Activated CD8-positive, alpha-beta T cell treated with anti-CD3 and anti-CD28 coated beads, Interleukin-2, amount 10 ng/mL, durations not matched to agents 7 days and 5 days (primary cell): ENCODE measurements around the gene ZFYVE21. TPM values are rescaled to one million over a fixed set of nuclear protein-coding genes. Genes with fewer than 3 reads are reported as not detected.

Source experiments
- ATAC-seq: fragments of 150-1000 bp; cut with Tn5 transposase; one replicate; pipeline ENCODE4 v1.10.0; 2021; ENCODE audit warnings: moderate library complexity
- CTCF ChIA-PET: fragments of 350-600 bp; sonication (Branson Sonifier 250); formaldehyde crosslinking; loops from one replicate; lab custom pipeline; 2021; ENCODE audit warnings: antibody characterized with exemption; lab: Charles Lee
- POLR2A ChIA-PET: fragments of 350-600 bp; sonication (Branson Sonifier 250); formaldehyde crosslinking; loops from one replicate; lab custom pipeline; 2021; ENCODE audit warnings: antibody characterized with exemption; lab: Charles Lee
- DNase-seq: peaks from one replicate; pipeline ENCODE4 v3.0.0-alpha.2; 2020
- H3K27ac Mint-ChIP-seq: one replicate; pipeline ENCODE4 v1.8.0; 2021; ENCODE audit warnings: mild to moderate bottlenecking, mixed read lengths
- H3K27me3 Mint-ChIP-seq: one replicate; pipeline ENCODE4 v1.8.0; 2021; ENCODE audit warnings: low read depth, mixed read lengths
- H3K36me3 Mint-ChIP-seq: one replicate; pipeline ENCODE4 v1.8.0; 2021; ENCODE audit warnings: low read depth, mixed read lengths
- H3K4me1 Mint-ChIP-seq: one replicate; pipeline ENCODE4 v1.8.0; 2021; ENCODE audit warnings: low read depth, mixed read lengths
- H3K4me3 Mint-ChIP-seq: one replicate; pipeline ENCODE4 v1.8.0; 2021; ENCODE audit warnings: mild to moderate bottlenecking, mixed read lengths
- H3K9me3 Mint-ChIP-seq: one replicate; pipeline ENCODE4 v1.8.0; 2022; ENCODE audit warnings: mixed read lengths; ENCODE audit not compliant: insufficient read depth
- total RNA-seq, 2 experiments: library from RNA; stranded (reverse); gene quantifications; one replicate each; pipeline ENCODE4 v1.2.3, GENCODE V29; 2021

ZFYVE21 gene
- total RNA-seq, 2 experiments from 2014 or later = 16.7 to 17.4 TPM

DNA sequence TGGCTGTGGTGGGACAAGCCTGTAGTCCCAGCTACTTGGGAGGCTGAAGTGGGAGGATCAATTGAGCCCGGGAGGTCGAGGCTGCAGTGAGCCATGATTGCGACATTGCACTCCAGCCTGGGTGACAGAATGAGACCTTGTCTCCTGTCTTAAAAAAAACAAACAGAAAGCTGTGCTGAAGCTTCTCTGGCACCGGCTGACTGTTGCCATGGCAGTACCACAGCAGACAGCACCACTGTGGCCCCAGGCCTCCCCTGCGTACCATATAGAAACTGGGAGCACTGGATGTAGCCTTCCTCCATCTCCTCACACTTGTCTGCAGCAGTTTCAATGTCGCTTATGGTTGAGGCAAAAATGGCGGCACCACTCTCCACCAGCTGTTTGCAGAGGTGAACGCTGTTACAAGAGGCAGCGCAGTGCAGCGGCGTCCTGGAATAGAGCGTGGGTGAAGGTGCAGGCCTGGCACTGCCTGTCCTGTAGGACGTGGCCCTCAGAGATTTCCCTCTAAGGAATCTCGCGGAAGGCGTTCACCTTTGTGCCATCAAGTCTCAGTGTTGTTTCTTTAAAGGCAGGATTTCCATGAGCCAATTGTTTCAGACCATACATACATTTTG is 21.9 kb downstream of the ZFYVE21 start:
- H3K4me1 Mint-ChIP-seq = no peaks in the 10 kb centered on the region
- H3K27ac Mint-ChIP-seq = no peak overlapping the region
- ChIA-PET CTCF (no interaction called here), POLR2A (no interaction called here)
- no peak for DNase-seq
- no peaks in the 10 kb centered on the region for H3K27me3 Mint-ChIP-seq
- H3K9me3 Mint-ChIP-seq = no peaks in the 10 kb centered on the region
- ATAC-seq = no peak
- H3K36me3 Mint-ChIP-seq = peaks cover 2% of the 10 kb centered on the region
- no peak overlapping the region for H3K4me3 Mint-ChIP-seq

DNA sequence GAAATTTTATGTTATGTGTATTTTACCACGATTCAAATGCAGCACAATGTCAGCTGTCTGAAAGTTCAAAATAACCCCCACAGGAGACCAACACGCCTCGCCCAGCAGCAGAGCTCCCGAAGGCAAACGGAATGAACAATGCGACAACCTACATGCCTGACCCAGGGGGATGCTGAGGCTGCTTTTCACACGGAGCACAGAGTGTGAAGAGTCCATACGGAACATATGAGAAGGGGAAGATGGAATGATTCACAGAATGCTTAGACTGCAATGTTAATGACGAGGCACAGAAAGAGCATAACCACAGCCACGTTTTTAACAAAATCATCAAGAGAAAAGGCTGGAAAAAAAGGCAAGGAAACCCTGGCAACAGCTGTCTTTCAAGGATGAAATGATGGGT is 22.6 kb downstream of the ZFYVE21 start:
- POLR2A ChIA-PET = no interaction called here
- no peaks in the 10 kb centered on the region for H3K27me3 Mint-ChIP-seq
- no peaks in the 10 kb centered on the region for H3K9me3 Mint-ChIP-seq
- no peak for DNase-seq
- no peak overlapping the region for H3K4me3 Mint-ChIP-seq
- no peak overlapping the region for H3K27ac Mint-ChIP-seq
- ATAC-seq = no peak
- H3K36me3 Mint-ChIP-seq = no peaks in the 10 kb centered on the region
- CTCF ChIA-PET = no interaction called here
- no peaks in the 10 kb centered on the region for H3K4me1 Mint-ChIP-seq

DNA sequence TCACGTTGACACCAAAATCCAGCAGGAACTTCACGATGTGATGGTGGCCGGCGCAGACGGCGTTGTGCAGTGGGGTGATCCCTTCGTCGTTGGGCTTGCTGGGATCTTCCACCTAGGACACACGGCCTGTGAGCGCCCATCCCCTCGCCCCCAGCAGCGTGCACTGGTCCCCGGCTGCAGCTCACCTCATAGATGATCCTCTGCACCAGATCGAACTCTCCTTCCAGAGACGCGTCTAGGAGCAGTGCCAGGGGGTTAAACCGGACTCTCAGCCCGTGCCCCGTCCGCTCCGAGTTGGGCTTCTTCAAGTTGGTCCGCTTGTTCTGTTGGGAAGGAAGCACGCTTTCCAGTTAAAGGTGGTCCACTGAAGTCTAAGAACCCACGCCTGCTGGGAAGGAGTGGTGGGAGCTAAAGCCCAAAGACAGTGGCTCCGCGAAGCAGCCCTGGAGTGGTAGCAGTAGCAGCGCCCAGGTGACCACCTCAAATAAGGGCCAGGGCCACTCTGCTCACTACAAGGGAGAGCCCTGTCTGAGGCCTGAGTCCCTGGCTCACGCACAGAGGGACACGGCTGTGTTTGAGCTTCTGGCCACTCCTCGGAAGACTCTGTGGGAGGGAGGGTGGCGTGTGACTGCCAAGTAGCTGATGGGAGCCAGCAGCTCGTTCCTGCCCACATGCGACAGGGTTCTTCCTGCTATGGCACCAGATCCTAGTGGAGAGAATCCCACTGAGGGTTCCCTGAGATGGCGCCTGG is 23.3 kb downstream of the ZFYVE21 start:
- ChIA-PET POLR2A (no interaction called here), CTCF (no interaction called here)
- DNase-seq = no peak
- H3K4me3 Mint-ChIP-seq = no peak overlapping the region
- H3K4me1 Mint-ChIP-seq = no peaks in the 10 kb centered on the region
- H3K36me3 Mint-ChIP-seq = no peaks in the 10 kb centered on the region
- ATAC-seq = no peak
- no peak overlapping the region for H3K27ac Mint-ChIP-seq
- H3K9me3 Mint-ChIP-seq = no peaks in the 10 kb centered on the region
- H3K27me3 Mint-ChIP-seq = no peaks in the 10 kb centered on the region

DNA sequence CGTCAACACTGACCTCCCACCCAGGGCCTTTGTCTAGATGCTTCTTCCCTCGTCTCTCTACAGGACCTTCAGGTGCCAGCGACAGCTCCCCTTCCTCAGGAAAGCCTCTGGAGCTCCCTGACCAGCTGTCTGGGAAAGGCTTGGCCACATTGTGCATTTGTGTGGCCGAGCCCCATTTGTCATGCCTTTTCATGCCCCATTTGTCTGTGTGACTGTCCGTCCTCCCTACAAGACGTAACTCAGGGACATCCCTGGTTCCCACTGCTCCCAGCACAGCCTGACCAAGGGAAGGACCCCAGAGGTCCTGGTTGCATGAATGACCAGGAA is 23.8 kb downstream of the ZFYVE21 start:
- ATAC-seq (no peak), DNase-seq (no peak)
- Mint-ChIP-seq H3K4me3 (no peak overlapping the region), H3K27me3 (no peaks in the 10 kb centered on the region), H3K4me1 (no peaks in the 10 kb centered on the region), H3K36me3 (no peaks in the 10 kb centered on the region), H3K9me3 (no peaks in the 10 kb centered on the region), H3K27ac (no peak overlapping the region)
- CTCF ChIA-PET = no interaction called here
- POLR2A ChIA-PET = no interaction called here

DNA sequence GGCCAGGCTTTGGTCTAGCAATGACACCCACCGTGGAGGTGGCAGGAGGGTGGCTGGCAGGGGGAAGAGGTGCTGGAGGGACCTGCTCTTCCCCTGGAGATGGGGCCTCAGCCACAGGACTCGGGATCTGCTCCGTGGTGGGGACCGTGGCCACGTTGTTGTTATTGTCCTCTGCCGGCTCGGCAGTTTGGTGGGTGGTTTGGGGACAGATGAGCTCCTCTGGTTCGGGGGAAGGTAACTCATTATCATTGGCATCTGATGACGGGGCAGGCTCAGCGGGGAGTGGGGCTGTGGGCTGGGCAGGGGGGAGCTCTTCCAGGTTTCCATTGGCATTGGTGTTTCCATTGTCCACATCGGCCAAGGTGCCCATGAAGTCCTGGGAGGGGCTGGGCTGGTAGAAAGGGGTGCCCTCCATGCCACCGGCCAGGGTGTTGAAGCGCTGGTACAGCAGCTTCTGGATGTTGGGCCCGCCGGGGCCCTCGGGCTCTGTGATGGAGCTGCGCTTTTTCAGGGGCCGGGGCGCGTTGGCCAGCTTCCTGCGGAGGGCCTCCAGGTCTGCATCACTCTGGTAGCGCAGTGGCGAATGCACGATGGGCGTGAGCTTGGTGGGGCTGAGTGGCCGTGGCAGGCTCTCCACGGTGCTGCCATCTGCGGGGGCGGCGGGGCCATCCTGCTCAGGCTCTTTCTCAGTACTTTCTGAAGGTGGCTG is 24.3 kb downstream of the ZFYVE21 start:
- POLR2A ChIA-PET = no interaction called here
- CTCF ChIA-PET = no interaction called here
- Mint-ChIP-seq H3K27me3 (no peaks in the 10 kb centered on the region), H3K9me3 (no peaks in the 10 kb centered on the region), H3K4me1 (no peaks in the 10 kb centered on the region), H3K27ac (no peak overlapping the region), H3K36me3 (no peaks in the 10 kb centered on the region), H3K4me3 (no peak overlapping the region)
- DNase-seq = no peak
- ATAC-seq = no peak

DNA sequence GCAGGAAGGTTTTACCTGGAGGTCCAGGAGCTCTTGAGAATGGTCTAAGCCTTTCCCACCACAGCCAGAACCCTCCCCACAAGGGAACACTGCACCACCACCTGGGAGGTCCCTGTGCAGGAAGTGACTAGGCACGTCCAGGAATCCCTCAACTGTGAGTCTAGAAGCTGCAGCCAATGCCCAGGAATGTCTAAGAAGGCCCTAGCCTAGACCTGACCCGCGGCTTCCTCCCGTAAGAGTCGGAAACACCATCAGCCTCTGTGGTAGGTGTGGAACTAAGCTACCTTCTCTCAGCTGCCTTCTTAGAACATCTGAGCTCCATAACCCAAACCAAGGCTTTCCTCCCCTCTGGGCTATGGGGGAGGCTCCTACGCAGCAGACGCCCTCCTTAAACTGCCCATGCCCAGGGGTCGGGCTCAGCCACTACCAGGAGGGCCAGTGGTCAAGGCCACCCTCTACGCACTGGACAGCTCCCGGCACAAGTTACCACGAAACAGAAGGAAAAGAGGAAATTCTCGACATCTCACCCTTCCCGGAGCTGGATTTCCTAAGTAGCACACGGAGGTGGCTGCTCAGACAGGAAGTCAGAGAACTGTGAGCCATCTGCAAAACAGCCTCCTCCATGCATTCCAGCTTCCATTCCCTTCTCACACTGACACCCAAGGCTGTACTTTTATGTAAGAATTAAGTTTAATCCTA is 25.5 kb downstream of the ZFYVE21 start:
- H3K4me1 Mint-ChIP-seq = no peaks in the 10 kb centered on the region
- no peaks in the 10 kb centered on the region for H3K27me3 Mint-ChIP-seq
- no peaks in the 10 kb centered on the region for H3K36me3 Mint-ChIP-seq
- no peak overlapping the region for H3K27ac Mint-ChIP-seq
- POLR2A ChIA-PET = no interaction called here
- no peaks in the 10 kb centered on the region for H3K9me3 Mint-ChIP-seq
- no peak overlapping the region for H3K4me3 Mint-ChIP-seq
- DNase-seq (no peak), ATAC-seq (no peak)
- CTCF ChIA-PET = no interaction called here

DNA sequence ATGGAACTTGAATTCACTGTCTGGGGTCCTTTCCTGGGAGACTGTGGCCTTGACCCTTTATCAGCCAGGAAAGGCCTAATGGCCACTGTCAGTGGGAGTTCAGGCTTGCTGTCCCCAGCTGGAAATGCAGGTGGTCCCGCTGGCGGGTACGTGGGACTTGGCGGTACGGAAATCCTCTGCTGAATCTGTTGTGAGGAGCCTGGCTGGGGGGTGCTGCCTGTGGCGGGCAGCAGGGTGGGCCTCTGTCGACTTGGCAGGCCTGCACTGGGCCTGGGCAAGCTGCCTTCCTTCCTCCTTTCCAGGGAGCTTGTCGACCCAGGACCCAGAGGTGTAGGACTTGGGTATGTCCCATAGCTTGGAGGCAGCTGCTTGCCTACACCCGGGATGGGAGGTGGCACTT is 26.3 kb downstream of the ZFYVE21 start:
- H3K4me1 Mint-ChIP-seq = no peaks in the 10 kb centered on the region
- DNase-seq (no peak), ATAC-seq (no peak)
- H3K27ac Mint-ChIP-seq = no peak overlapping the region
- no peaks in the 10 kb centered on the region for H3K36me3 Mint-ChIP-seq
- H3K9me3 Mint-ChIP-seq = no peaks in the 10 kb centered on the region
- no peak overlapping the region for H3K4me3 Mint-ChIP-seq
- H3K27me3 Mint-ChIP-seq = no peaks in the 10 kb centered on the region
- POLR2A ChIA-PET = no interaction called here
- CTCF ChIA-PET = no interaction called here

DNA sequence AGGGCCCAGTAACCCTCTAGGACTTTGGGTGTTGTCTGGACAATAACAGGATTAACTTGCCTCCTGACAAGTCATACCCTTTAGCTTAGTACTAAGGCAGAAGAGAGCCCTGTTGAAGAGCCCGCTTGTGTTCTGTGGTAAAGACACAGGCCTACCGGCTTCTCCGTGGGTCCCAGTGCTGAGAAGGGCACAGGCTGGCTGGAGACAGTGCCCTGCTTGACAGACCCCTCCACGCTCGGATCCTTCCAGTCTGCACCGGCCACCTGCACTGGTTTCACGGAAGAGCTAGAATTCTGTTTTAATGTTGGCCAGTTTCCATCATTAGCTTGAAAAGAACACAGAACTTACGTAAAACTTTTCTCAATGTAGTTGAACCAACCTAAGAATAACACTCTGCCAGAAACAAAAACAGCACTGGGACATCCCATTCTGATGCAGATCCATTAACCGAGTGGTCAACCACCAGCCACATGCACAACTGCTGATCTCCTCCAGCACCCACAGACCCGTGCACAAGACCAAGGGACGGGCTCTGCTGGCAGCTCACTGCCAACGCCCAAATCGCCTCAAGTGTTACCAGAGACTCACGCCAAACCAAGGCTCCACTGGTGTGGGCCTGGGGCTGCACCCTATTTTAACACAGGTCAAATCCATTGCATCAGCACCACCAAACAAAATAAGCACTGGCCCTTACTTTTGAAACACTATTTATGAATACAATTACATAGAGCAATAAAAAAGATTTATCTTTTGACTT is 27.1 kb downstream of the ZFYVE21 start:
- ChIA-PET CTCF (interaction anchor here (1.3 kb wide), 1 partner anchor 31 kb away, joined by 3 read pairs; no protein-coding TSS in a partner anchor), POLR2A (interaction anchor here (0.5 kb wide), 1 partner anchor 17 kb away, joined by 3 read pairs; no protein-coding TSS in a partner anchor)
- no peaks in the 10 kb centered on the region for H3K9me3 Mint-ChIP-seq
- DNase-seq (no peak), ATAC-seq (no peak)
- H3K27me3 Mint-ChIP-seq = no peaks in the 10 kb centered on the region
- no peak overlapping the region for H3K27ac Mint-ChIP-seq
- H3K36me3 Mint-ChIP-seq = no peaks in the 10 kb centered on the region
- no peak overlapping the region for H3K4me3 Mint-ChIP-seq
- peaks cover 3% of the 10 kb centered on the region for H3K4me1 Mint-ChIP-seq

DNA sequence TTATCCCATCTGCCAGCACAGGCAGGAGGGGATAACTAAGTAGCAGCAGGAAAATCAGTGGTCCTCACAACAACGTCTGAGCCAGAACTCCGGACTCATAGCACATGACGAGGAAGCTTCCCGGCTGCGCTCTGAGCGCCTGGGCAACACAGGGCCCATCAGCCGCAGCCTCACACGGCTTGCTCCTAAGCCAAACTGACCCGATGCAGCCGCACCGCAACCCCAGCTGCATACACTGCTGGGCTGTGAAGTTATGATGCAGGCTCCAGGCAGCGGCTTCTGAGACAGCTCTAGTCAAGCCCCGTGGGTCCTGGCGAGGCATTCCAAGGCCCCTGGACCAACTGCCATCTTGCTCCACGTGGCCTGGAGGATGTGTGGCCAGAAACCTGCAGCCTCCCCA is 28.1 kb downstream of the ZFYVE21 start:
- Mint-ChIP-seq H3K36me3 (no peaks in the 10 kb centered on the region), H3K9me3 (no peaks in the 10 kb centered on the region), H3K4me3 (no peak overlapping the region), H3K4me1 (peaks cover 13% of the 10 kb centered on the region), H3K27me3 (no peaks in the 10 kb centered on the region), H3K27ac (no peak overlapping the region)
- POLR2A ChIA-PET = no interaction called here
- DNase-seq = no peak
- CTCF ChIA-PET = no interaction called here
- no peak for ATAC-seq

DNA sequence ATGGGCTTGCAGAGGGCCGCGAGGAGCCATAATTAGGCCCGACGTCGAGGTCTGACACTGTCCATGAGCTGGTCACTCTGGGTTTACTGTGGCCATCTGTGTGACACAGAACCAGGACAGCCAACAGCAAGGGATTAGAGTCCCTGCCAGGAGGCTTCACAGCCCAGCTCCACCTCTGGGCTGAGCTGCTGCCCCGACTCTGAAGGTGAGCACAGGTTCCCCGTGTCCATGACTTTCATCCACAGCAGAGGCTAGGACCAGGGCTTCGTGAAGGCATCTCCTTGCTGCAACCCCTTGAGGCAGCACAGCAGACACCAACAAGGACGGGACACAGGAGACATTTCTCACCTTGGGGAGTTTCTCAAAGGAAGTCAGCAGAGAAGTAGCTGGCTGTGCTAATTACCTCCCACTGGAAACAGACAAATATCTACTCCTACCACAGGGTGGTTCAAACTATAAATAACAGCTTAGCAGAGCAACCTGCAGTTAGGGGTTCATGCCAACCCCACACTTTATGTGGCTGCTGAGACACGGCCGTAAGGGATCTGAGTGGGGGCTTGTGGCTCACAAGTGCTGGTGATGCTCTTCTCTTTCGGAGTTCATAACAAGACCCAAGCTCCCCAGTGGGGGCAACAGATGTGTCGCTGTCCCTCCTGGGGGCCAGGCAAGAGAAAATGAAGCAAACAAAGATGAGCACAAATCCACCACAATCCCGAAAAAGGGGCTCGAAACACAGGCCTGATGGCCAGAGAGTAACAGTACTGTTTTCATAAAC is 29.2 kb downstream of the ZFYVE21 start:
- H3K9me3 Mint-ChIP-seq = no peaks in the 10 kb centered on the region
- POLR2A ChIA-PET = no interaction called here
- H3K27me3 Mint-ChIP-seq = no peaks in the 10 kb centered on the region
- CTCF ChIA-PET = no interaction called here
- H3K27ac Mint-ChIP-seq = no peak overlapping the region
- no peak for ATAC-seq
- peaks cover 21% of the 10 kb centered on the region for H3K4me1 Mint-ChIP-seq
- H3K4me3 Mint-ChIP-seq = no peak overlapping the region
- no peak for DNase-seq
- H3K36me3 Mint-ChIP-seq = peaks cover 5% of the 10 kb centered on the region

DNA sequence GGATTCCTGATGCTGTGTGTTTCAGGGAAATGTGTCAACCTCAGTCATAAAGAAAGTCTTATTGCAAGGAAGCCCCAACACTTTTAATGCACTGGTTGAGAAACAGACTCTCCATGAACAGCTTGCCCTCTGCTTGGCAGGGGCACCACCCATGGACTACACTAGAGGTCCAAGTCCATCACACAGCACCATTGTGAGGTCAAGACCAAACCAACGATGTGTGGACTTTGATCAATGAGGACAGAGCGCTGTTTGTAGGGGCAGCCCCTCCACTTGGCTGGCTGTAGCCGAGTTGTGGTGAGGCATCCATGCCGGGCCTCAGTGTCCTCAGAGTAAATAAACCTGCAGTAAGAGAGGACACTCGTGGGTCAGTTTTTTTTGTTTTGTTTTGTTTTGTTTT is 29.8 kb downstream of the ZFYVE21 start:
- H3K4me3 Mint-ChIP-seq = no peak overlapping the region
- H3K27me3 Mint-ChIP-seq = no peaks in the 10 kb centered on the region
- no peak for DNase-seq
- no peak for ATAC-seq
- ChIA-PET POLR2A (interaction anchor here (0.8 kb wide), 1 partner anchor 206 kb away, joined by 3 read pairs; no protein-coding TSS in a partner anchor), CTCF (no interaction called here)
- no peaks in the 10 kb centered on the region for H3K9me3 Mint-ChIP-seq
- peaks cover 25% of the 10 kb centered on the region for H3K4me1 Mint-ChIP-seq
- no peak overlapping the region for H3K27ac Mint-ChIP-seq
- peaks cover 6% of the 10 kb centered on the region for H3K36me3 Mint-ChIP-seq
